Stimulated activated CD4-positive, alpha-beta T cell treated with anti-CD3 and anti-CD28 coated beads, TNF-alpha, amount 100 ng/mL, for 48 hours (primary cell): ENCODE measurements around the gene FOXP2.
"Not testable (repeated sequence)": the region's sequence is repeated elsewhere in the genome, so short reads cannot be mapped to it uniquely, and the experiment has no call there.

Source experiments
- DNase-seq, 3 donors: peaks; one replicate each; pipeline ENCODE4 v3.0.0-alpha.2; 2020; ENCODE audit warnings: low read depth in 3 of 3

FOXP2 gene

GRCh38 chr7:114414156-114415063 is at the start of gene FOXP2:
Gene FOXP2, plus strand, starts transcription at chr7:114414815. Its CDS starts 11,697 bp downstream, at chr7:114426512.
- DNase-seq, result no peak

- no peak for DNase-seq
Measured at GRCh38 chr7:114365791-114366190, 48.8 kb upstream of the FOXP2 start.

DNA sequence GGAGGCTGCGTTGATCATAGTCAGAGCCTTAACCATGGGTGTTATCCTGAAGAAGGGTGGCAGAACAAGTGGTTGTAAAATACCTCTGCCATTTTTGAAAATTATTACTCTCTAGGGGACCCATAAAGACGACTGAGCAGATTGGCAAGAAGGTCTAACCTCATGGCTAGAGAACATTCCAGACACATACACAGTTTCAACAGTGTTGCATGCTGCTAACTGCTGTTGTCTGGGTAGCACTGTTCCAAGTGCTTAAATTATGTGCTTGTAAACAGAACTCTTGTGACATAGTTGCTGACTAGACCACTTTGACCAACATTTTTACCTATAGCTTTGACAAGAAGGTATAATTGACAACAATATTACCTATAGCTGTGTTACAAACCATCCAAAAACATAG is 46.1 kb upstream of the FOXP2 start:
- no peak for DNase-seq

DNA sequence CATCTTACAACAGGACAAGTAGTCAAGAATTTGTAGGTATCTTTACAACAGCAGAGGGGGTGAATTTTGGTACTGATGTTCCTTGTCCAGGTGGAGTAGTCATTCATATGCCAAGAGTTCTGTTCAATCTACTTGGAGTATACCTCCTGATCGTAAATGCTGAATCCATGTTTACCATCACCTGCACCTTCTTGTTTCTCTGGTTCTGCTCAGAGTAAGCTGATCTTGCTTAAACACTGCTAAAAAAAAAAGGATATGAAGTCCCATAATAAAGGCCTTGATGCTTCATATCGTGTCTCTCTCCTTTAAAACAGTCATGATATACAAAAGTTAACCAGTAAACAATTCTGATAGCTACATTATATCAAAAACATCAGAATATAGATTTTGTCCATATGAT is 45.3 kb upstream of the FOXP2 start:
- no peak for DNase-seq

- DNase-seq, result no peak
Measured at GRCh38 chr7:114372619-114373018, 42.0 kb upstream of the FOXP2 start.

DNA sequence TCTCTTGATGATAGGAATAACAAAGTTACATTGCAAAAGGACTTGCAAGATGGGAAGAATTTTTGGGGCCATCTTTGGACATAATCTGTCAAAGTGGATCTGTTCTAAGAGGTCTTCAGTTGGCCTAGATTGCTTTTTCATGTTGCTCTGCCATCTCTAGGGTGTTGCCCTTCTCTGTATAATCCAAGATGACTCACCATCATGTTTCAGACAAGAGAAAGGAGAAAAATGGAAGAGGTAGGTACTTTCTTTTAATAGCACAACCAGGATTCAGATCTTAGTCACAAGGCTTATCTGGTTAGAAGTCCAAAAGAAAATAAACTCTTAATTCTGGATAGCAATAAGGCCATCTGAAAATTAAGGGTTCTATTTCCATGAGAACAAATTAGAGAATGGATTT is 38.7 kb upstream of the FOXP2 start:
- DNase-seq, result no peak

DNA sequence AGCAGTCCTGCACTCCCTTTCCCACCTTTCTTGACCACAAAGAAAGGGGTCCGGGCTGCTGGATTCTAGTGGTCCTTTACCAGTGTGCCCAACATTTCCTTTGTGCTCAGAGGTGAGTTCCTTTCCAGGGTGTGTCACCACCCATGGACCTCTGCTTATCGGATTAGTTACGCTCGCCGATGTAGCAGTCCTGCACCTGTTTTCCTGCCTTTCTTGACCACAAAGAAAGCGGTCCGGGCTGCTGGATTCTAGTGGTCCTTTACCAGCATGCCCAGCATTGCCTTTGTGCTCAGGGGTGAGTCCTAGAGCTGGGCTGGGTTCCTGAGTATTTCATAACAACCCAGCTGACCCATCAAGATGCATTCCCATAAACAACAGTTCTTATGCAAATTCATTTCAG is 30.7 kb upstream of the FOXP2 start:
- DNase-seq, result not testable (repeated sequence)

DNA sequence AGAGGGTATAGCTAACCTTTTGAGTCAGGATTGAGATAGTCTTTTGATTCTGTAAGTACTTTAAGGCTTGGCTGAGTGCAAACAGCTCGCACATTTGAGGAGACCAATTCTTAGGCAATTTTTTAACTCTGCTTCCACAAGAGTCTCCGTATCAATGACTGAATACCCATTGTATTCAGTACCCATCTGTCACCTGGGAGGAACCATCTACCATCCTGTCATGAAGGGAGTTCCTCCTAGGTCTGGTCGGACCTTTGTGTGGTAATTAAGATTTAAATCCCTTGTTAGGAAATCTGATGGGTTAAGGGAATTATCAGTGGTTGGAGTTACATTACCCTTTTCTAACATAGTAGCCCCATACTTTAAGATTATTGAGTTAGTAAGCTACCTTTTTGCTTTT is 30.3 kb upstream of the FOXP2 start:
- not testable (repeated sequence) for DNase-seq

GRCh38 chr7:114388021-114388420 is 26.6 kb upstream of the FOXP2 start:
- DNase-seq, result no peak

DNA sequence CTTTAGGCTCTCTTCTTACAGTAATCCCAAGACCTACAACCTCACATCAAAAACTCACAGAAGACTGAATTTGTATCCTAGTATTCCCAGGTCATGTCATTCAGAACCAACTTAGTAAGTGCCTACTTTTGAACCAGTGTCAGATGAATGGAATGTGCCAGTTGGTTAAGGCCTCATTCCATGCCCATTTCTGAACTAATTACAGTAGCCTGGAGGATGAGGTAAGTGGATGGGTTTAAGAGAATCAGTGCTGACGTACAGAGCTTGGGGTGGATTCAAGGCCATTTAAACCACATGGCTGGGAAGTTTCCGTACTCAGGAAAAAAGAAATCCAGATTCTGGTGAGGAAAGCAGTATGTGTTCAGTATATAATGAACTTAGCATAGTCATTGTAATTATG is 21.9 kb upstream of the FOXP2 start:
- DNase-seq, result no peak

- no peak for DNase-seq
Measured at GRCh38 chr7:114402876-114403635, 11.6 kb upstream of the FOXP2 start.

DNA sequence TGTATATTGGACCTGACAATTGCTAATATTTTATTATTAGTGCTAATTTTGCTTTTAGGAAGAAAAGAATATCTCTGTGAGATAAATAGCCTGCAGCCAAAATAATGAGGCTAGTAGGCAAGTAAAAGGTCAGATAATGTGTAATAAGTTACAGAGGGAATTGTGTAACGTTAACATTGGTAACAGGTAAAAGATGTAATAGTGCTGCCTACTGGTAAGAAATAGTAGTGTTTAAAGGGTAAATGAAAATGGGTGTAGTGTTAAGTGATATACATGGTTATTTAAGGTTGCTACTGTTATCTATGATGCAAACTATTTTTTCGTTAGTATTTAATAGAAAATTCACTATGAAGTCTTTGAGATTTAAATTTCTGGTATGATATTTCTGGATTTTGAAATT is 9.2 kb upstream of the FOXP2 start:
- no peak for DNase-seq

DNA sequence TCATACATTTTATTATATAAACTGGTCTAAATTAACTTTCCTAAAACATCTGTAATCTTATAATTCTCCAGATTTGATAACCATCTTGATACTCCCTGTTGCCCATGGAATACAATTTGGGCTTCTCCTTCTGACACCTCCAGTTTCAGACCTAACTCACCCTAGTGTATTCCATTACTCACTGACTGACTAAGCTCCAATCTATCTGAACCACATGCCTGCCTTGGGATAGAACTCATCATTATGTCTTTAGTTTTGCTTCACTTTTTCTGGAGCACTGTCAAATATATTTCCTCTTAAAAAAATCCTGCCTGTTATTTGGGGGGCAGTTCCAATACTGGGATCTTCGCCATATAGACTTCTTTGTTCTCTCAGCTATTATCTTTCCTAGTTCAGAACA is 4.9 kb upstream of the FOXP2 start:
- DNase-seq, result no peak

DNA sequence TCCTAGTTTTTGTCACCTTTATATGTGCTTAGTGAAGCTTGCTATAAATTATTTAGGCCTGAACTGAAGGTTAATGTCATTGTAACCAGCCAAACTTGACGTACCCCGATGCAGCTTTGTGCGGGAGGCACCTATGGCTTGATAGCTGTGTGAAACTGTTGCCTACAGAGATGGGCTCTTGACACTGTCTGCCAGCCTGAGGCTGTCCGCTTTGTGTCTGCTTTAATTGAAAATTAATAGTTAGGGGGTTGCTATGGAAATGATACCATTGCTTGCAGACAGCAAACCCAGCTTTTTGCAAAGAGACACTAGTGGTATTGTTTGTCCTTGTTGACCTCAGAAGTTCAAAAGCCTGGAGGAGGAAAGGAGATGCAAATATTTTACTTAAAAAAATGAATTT is 2.1 kb upstream of the FOXP2 start:
- no peak for DNase-seq

DNA sequence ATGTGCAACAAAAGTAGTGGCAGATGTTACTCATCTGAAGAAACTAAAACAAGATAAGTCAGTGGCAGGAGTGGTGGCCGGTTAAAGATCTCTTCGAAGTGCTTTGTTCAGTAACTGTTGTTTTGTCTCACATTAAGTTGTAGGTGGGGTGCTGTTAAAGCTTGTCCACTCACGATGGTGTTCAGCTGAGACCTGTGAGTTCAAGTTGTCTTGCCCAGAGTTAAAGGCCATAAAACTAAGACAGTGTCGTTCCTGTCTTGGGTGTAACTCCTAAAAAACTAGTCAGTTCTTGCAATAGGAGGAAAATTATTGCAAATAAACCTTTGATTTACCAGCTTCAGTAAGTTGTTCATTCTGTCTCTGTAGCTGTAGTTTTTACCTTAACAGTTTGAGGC is 857 bp upstream of the FOXP2 start:
- DNase-seq, result no peak

DNA sequence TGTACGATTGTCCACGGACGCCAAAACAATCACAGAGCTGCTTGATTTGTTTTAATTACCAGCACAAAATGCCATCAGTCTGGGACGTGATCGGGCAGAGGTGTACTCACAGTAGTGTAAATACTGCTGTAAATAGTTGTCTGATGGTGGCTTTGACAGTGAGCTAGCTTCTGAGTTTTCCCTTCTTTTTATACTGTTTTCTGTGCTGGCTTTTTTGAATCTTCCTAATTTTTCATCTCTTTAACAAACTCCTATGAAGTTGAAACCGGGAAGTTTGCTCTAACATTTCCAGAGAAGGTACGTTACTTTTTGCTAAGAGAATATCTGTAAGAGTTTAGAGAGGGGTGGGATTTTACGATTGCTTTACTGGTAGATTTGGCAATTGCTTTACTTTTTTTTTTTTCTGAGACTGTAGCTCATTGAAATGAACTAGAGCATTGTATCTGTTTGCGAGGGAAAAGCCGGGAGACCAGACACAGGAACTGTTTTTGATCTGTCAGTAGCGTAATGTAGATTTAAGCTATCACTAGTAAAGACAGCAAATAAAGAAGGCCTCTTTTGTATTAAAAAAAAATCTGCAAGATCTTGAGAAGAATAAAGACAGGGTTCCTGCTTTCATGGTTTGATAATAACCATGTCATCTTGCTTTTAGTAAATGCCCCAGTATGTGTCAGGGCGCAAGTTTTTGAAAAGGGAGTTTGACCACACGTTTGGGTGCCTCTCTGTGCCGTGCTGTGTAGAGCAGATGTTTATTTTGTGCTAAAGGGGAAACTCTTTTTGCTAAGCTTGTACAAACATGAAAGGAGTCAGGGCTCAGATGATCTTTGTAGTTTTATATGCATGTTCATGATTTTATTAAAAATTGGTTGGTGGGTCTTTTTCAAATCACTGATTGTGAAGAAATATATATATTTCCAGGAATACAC is 712 bp downstream of the FOXP2 start:
- no peak for DNase-seq

- DNase-seq, result no peak
Measured at GRCh38 chr7:114416129-114416990, 1.7 kb downstream of the FOXP2 start.

GRCh38 chr7:114417290-114417689 is 2.7 kb downstream of the FOXP2 start:
- no peak for DNase-seq

- no peak for DNase-seq
Measured at GRCh38 chr7:114418117-114418516, 3.5 kb downstream of the FOXP2 start.

DNA sequence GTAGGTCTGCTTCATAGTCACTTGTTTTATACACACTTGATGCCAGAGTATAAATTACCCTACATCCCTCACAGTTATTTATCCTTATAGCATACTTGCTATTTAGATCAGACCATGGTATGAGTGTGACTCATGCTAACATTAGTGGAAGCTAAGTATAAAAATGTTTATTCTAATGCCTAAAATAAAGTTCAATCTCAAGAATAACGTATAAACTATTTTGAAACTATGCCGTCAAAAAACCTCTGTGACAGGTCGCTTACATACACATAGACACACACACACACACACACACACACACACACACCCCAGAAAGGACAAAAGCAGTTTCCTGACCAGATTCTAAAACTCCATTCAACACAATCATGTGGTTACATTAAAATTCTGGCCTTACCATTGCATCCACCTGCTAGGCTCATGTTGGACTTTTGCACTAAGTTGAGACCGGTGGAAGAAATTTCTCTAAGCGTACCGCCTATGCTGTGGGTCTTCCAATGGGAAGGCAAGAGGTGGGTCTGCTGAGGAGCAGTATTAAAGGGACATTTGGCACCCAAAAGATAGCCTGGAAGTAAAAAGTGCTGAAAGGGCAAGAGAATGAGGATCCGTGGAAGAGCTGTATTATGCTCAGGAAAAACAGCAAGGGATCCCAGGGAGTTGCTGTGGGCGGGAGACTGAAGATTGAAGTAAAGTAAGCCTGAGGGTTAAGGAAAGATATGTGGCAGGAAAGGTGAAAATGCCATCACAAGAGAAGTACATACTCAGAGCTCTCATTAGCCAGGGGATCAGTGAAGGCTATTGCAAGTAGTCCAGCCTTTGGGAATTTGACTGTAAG is 5.0 kb downstream of the FOXP2 start:
- DNase-seq, result no peak
